Lung (tissue), 12 donors: ENCODE measurements around the gene UQCRHL. TPM values are rescaled to one million over a fixed set of nuclear protein-coding genes. Genes with fewer than 3 reads are reported as not detected.

Experiments
- ATAC-seq: fragments of 200-7000 bp; cut with Tn5 transposase; one replicate; pipeline ENCODE4 v1.9.1; 2020; ENCODE audit warnings: moderate number of reproducible peaks; ENCODE audit not compliant: insufficient read depth, low FRiP score
- DNase-seq, 3 donors: peaks; one replicate each; pipeline ENCODE4 v3.0.0-alpha.2; 2013 to 2017
- H3K27ac ChIP-seq, 2 donors: one replicate each; pipeline ENCODE4 v1.5.1; 2013; ENCODE audit warnings: mild to moderate bottlenecking in 2 of 2, moderate library complexity in 2 of 2, control low read depth in 1 of 2, inconsistent platforms in 1 of 2, low read depth in 1 of 2, low read length in 1 of 2
- H3K27me3 ChIP-seq, 3 donors: one replicate each; pipeline ENCODE4 v1.5.1; 2013; ENCODE audit warnings: low read length in 2 of 3; ENCODE audit not compliant: control insufficient read depth in 3 of 3, insufficient read depth in 3 of 3
- H3K36me3 ChIP-seq, 4 donors: one replicate each; pipeline ENCODE4 v1.5.1; 2013; ENCODE audit warnings: low read length in 4 of 4, mild to moderate bottlenecking in 1 of 4, moderate library complexity in 1 of 4; ENCODE audit not compliant: control insufficient read depth in 4 of 4, insufficient read depth in 4 of 4
- H3K4me1 ChIP-seq, 5 donors: one replicate each; pipeline ENCODE4 v1.5.1; 2013; ENCODE audit warnings: low read length in 5 of 5, mild to moderate bottlenecking in 2 of 5, moderate library complexity in 1 of 5; ENCODE audit not compliant: control insufficient read depth in 5 of 5, insufficient read depth in 5 of 5
- H3K4me3 ChIP-seq: one replicate; pipeline ENCODE4 v1.5.1; 2013; ENCODE audit warnings: mild to moderate bottlenecking, control low read depth, moderate library complexity
- H3K9ac ChIP-seq, 2 donors: one replicate each; pipeline ENCODE4 v1.5.1; 2013; ENCODE audit warnings: low read length in 2 of 2, control low read depth in 1 of 2; ENCODE audit not compliant: insufficient read depth in 1 of 2
- H3K9me3 ChIP-seq, 4 donors: one replicate each; pipeline ENCODE4 v1.5.1; 2013; ENCODE audit warnings: low read length in 3 of 4, mild to moderate bottlenecking in 1 of 4, moderate library complexity in 1 of 4; ENCODE audit not compliant: control insufficient read depth in 4 of 4, insufficient read depth in 3 of 4
- CTCF ChIP-seq: IDR thresholded peaks from 2 replicates; pipeline ENCODE4 v1.5.1; 2012; ENCODE audit warnings: mild to moderate bottlenecking; ENCODE audit errors: control extremely low read depth, extremely low read depth
- WGBS, 2 donors: extraction: QIAGEN DNeasy Blood & Tissue Kit; methylation state at CpG; one replicate each; pipeline ENCODE4 v1.1.7; 2013; 5-methylcytosine and 5-hydroxymethylcytosine counted together
- polyA plus RNA-seq, 2 donors: library from polyadenylated mRNA; stranded (reverse); fragments of 200-250 nt; gene quantifications; one replicate each; pipeline ENCODE4 v1.2.1, GENCODE V29; 2013
- total RNA-seq, 2 donors: library from RNA; depleted of rRNA in 1 of 2; stranded (reverse); fragments of >200 nt in 1 of 2; gene quantifications; one replicate each; pipeline ENCODE4 v1.2.1, GENCODE V29; 2014 to 2021
- donor health status: control.
- donor health status: control.
- donor health status: Bipolar disorder and iron deficiency.
- donor health status: healthy.
- donor health status: DM: yes; HTN: yes; CAD: no.

The UQCRHL gene
- total and polyA plus RNA-seq, 4 donors = 1.1 to 4.6 (median 1.7) TPM

DNA sequence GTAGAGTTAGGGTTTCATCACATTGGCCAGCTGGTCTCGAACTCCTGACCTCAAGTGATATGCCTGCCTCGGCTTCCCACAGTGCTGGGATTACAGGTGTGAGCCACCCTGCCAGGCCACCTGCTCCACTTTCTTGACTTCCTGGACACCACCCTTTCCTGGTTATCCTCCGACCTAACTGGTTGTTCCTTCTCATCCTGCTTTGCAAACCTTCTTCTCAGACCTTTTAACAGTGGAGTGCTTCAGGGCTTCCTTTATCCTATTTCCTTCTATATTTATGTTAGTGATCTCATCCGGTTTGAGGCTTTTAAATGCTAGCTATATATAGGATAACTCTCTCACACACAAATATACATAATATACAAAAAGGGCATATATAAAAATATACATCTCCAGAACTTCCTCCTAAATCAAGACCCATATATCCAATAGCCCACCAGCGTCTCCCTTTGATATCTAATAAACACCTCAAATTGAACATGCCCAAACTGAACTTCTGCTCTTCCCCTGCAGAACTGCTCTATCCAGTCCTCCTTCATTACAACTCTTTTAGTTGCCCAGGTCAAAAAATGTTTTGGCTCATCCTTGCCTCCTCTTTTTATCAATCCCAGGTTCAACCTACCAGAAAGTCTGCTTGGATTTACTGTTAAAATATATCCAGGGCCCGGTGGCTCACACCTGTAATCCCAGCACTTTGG is 19.5 kb upstream of the UQCRHL start:
- Histone ChIP-seq H3K9me3 (no peaks in the 10 kb centered on the region), H3K4me1 (peaks cover 0 to 4% (median 0%) of the 10 kb centered on the region in 5 donors), H3K36me3 (no peaks in the 10 kb centered on the region), H3K9ac (no peak overlapping the region), H3K4me3 (no peak overlapping the region), H3K27me3 (no peaks in the 10 kb centered on the region), H3K27ac (no peak overlapping the region)
- no peak for TF ChIP-seq CTCF
- WGBS, 2 donors = 82 to 87% methylated on average over 6 of the region's 6 CpGs
- ATAC-seq (no peak), DNase-seq (no peak)

DNA sequence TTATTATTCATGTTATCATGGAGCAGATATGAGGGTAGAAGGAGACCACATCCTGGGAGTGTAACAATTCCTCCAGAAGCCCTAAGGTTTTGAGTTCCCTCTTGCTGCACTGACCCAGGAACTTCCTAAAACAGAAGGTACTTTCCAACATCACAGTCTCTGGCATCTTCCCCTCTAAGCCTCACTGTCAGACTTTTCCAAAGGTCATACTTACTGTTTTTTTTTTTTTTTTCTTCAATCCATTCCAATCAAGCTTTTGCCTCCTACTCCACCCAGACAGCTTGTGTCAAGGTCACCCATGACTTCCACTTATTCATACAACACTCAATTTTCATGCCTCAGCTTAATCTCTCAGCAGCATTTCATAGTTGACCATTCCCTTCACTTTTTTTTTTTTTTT is 18.4 kb upstream of the UQCRHL start:
- peaks cover 0 to 4% (median 0%) of the 10 kb centered on the region in 5 donors for H3K4me1 ChIP-seq
- H3K9ac ChIP-seq = peak overlapping the region in 1 of 2 donors; percentile 5
- no peaks in the 10 kb centered on the region for H3K36me3 ChIP-seq
- ATAC-seq = no peak
- DNase-seq = peak in 2 of 3 donors; percentile 25 to 28
- no peak for TF ChIP-seq CTCF
- H3K27ac ChIP-seq = no peak overlapping the region
- no peaks in the 10 kb centered on the region for H3K9me3 ChIP-seq
- H3K4me3 ChIP-seq = no peak overlapping the region
- no peaks in the 10 kb centered on the region for H3K27me3 ChIP-seq

DNA sequence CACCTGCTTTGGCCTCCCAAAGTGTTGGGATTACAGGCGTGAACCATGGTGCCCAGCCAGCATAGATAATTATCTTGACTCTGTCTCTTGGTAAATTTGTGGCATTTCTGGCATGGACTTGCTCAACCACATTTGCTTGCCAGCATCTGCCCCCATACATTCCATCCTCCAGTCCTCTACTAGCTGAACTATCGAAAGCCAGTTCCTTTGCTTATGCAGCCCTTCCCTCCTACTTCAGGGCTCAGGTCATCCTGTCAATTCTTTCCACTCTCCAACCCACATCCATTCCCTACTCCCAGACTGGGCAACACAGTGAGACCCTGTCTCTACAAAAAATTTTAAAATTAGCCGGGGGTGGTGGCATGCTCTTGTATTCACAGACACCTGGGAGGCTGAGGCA is 13.0 kb upstream of the UQCRHL start:
- H3K27ac ChIP-seq = no peak overlapping the region
- WGBS, 2 donors = 90% methylated on average over 3 of the region's 3 CpGs
- H3K9me3 ChIP-seq = no peaks in the 10 kb centered on the region
- H3K4me1 ChIP-seq = peaks cover 0 to 2% (median 0%) of the 10 kb centered on the region in 5 donors
- H3K4me3 ChIP-seq = no peak overlapping the region
- no peaks in the 10 kb centered on the region for H3K27me3 ChIP-seq
- no peak overlapping the region for H3K9ac ChIP-seq
- TF ChIP-seq CTCF = no peak
- ATAC-seq = no peak
- DNase-seq = no peak
- no peaks in the 10 kb centered on the region for H3K36me3 ChIP-seq

GRCh38 chr1:15816674-15817073 is 9.2 kb upstream of the UQCRHL start:
- TF ChIP-seq CTCF = no peak
- Histone ChIP-seq H3K36me3 (no peaks in the 10 kb centered on the region), H3K9me3 (no peaks in the 10 kb centered on the region), H3K9ac (no peak overlapping the region), H3K27ac (no peak overlapping the region), H3K27me3 (no peaks in the 10 kb centered on the region), H3K4me3 (no peak overlapping the region), H3K4me1 (no peaks in the 10 kb centered on the region)
- ATAC-seq (no peak), DNase-seq (no peak)
- WGBS, 2 donors = 87 to 98% methylated on average over 5 of the region's 5 CpGs
